C4-2B (cell line): Measurements from ENCODE around the gene ULK1.

Experiments
- CTCF ChIP-seq: fragments of 450-650 bp; conservative IDR thresholded peaks from 2 replicates; pipeline ENCODE4 v1.5.1; 2017; ENCODE audit warnings: mild to moderate bottlenecking
- ZFX ChIP-seq: fragments of 450-650 bp; IDR thresholded peaks from 2 replicates; pipeline ENCODE4 v1.6.1; 2017

GRCh38 chr12:131896811-131897270 lies 2.4 kb downstream of the ULK1 start:
- TF ChIP-seq CTCF (no peak), ZFX (no peak)
